Body of pancreas (tissue), 4 donors: Measurements from ENCODE around the gene CENPQ. TPM values are rescaled to one million over a fixed set of nuclear protein-coding genes. Genes with fewer than 3 reads are reported as not detected.
A peak's percentile ranks its signal among the peaks of the same experiment; 100 is the strongest.

ENCODE experiments used
- ATAC-seq: fragments of 150-250 bp; one replicate; pipeline ENCODE4 v1.9.1; 2016
- DNase-seq, 4 donors: peaks; one replicate each; pipeline ENCODE4 v3.0.0-alpha.2; 2019
- H3K27ac ChIP-seq, 4 donors: fragments of 200-600 bp; sonication (generic); 1 replicate in 3 of 4; 2 replicates in 1 of 4; pipeline versions ENCODE4 v1.5.1 to v1.6.1; 2016 to 2019; ENCODE audit warnings: mild to moderate bottlenecking in 1 of 4, mixed read lengths in 1 of 4, moderate library complexity in 1 of 4
- H3K27me3 ChIP-seq, 2 donors: fragments of 200-600 bp; sonication (generic); one replicate each; pipeline ENCODE4 v1.6.0; 2016; ENCODE audit warnings: mild to moderate bottlenecking in 1 of 2
- H3K36me3 ChIP-seq, 2 donors: fragments of 200-600 bp; sonication (generic); replicated peaks in 1 of 2; 2 replicates each; pipeline ENCODE4 v1.5.1; 2016; ENCODE audit warnings: low read depth in 2 of 2; ENCODE audit not compliant: insufficient read depth in 1 of 2
- H3K4me1 ChIP-seq: fragments of 200-600 bp; sonication (generic); one replicate; pipeline ENCODE4 v1.6.0; 2016
- H3K4me3 ChIP-seq, 2 donors: fragments of 200-600 bp; sonication (generic); 1 replicate in 1 of 2; 2 replicates in 1 of 2; pipeline ENCODE4 v1.5.1; 2016 to 2019
- H3K9me3 ChIP-seq, 3 donors: fragments of 200-600 bp; sonication (generic); 1 replicate in 2 of 3; 2 replicates in 1 of 3; pipeline ENCODE4 v1.5.1; 2016
- CTCF ChIP-seq, 7 experiments: fragments of 450-650 bp in 4 of 7; fragments of 200-600 bp in 3 of 7; sonication (generic) in 3 of 7; IDR thresholded peaks; one replicate each; pipeline ENCODE4 v1.5.1; 2016 to 2019; ENCODE audit warnings: antibody characterized with exemption in 7 of 7
- POLR2A ChIP-seq, 3 donors: fragments of 450-650 bp; IDR thresholded peaks; one replicate each; pipeline ENCODE4 v1.6.1; 2016; ENCODE audit warnings: antibody characterized with exemption in 3 of 3, mild to moderate bottlenecking in 2 of 3
- WGBS, 2 donors: methylation state at CpG; one replicate each; pipeline ENCODE4 v1.1.5; 2017; 5-methylcytosine and 5-hydroxymethylcytosine counted together
- intact Hi-C: fragments of 100-400 bp; cut with DNase I; formaldehyde crosslinking; loops from one replicate; pipeline ENCODE4 v1.15.1; 2023
- total RNA-seq, 2 donors: library from RNA; depleted of rRNA; stranded (reverse); fragments of >200 nt; gene quantifications; one replicate each; pipeline ENCODE4 v1.1.0, GENCODE V29; 2016

CENPQ gene
- 1 to 10 TPM in 1 of 2 donors, under 1 TPM in 1; 0.66 to 1.8 TPM for total RNA-seq

DNA sequence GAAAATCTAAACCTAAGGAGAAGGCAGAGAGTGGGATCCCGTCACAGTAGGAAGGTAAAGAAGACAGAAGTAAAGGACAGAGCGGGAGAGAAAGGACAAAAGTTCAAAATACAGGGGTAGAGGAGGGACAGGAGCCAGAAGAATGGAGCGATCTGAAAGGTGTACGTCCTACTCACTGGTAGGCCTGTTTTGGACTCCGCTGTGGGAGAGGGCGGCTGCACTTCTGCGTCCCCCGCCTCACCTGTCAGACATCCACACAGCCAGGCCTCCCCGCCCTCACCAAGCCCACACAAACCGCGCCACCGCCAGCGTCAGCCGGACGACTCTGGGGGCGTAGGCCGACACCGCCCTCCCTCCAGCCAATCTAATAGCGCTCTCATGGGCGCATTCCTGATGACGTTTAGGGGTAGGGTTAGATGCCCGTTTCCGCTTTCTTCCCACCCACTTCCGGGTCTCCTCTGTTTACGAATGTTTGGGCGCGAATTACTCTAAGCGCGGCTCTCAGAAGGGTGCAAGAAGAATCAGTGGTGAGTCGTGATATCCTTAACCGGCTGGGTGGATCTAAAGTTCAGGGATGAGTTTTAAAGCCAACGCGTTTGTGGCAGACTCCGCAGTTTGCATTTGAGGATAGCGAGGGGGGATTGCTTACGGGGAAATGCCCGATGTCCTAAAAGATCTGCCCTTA is at the start of gene CENPQ, which contains the start of gene MMUT:
Gene CENPQ (plus strand): TSS at position 444 of the 685 bp plus-strand sequence. CDS start 6,807 bp downstream, outside the sequence.
Gene MMUT (minus strand): TSS at position 327 of the 685 bp plus-strand sequence. CDS start 3,787 bp downstream, outside the sequence.
- TF ChIP-seq POLR2A (IDR thresholded peaks at IDR 0.05) (peak; percentile 72 to 96 (median 95)), CTCF (IDR thresholded peaks at IDR 0.05) (peak in 2 of 7 experiments; percentile 0 to 19)
- Histone ChIP-seq H3K4me1 (peaks cover 27% of the 10 kb centered on the region), H3K9me3 (no peaks in the 10 kb centered on the region), H3K36me3 (peaks cover 0 to 4% of the 10 kb centered on the region in 2 donors), H3K27me3 (no peaks in the 10 kb centered on the region), H3K4me3 (peak within 1 kb of the TSS; percentile 53 to 57), H3K27ac (peak within 1 kb of the TSS; percentile 70 to 92 (median 88))
- 0% methylated on average over 31 to 37 of the region's 37 CpGs for WGBS, 2 donors
- ATAC-seq = peak; percentile 100
- peak; percentile 93 to 97 (median 94) for DNase-seq
- intact Hi-C loops = no loop called here

- Histone ChIP-seq H3K9me3 (no peaks in the 10 kb centered on the region), H3K36me3 (no peaks in the 10 kb centered on the region), H3K4me3 (no peak overlapping the region), H3K27me3 (no peaks in the 10 kb centered on the region), H3K4me1 (no peaks in the 10 kb centered on the region), H3K27ac (no peak overlapping the region)
- 40 to 52% methylated on average over 1 of the region's 1 CpG for WGBS, 2 donors
- TF ChIP-seq CTCF (IDR thresholded peaks at IDR 0.05) = no peak
- no peak for TF ChIP-seq POLR2A (IDR thresholded peaks at IDR 0.05)
- intact Hi-C loops = no loop called here
- no peak for DNase-seq
- no peak for ATAC-seq
Observed at GRCh38 chr6:49415358-49415757, 47.8 kb upstream of the CENPQ start.

DNA sequence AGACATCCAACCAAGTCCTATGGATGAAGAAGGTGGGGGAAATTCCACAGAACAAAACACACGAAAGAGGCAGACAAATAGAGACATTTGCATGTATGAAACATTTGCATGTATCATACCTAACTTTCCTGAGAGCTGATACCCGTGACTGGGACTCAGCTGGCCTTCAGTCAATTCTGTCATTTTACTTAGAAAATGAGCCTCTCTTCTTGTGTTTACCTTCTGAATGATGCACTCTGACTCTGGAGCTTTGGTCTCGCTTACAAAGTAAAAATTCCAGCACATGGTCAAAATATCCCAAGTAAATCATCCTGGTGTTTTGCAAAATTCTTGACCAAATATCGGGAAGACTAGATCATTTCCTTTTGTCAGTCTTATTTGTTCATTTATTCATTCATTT is 47.0 kb upstream of the CENPQ start:
- TF ChIP-seq POLR2A (IDR thresholded peaks at IDR 0.05) (no peak), CTCF (IDR thresholded peaks at IDR 0.05) (no peak)
- H3K27ac ChIP-seq = no peak overlapping the region
- H3K9me3 ChIP-seq = no peaks in the 10 kb centered on the region
- H3K4me3 ChIP-seq = no peak overlapping the region
- no peaks in the 10 kb centered on the region for H3K27me3 ChIP-seq
- DNase-seq = no peak
- intact Hi-C loops = no loop called here
- no peak for ATAC-seq
- no peaks in the 10 kb centered on the region for H3K36me3 ChIP-seq
- 56 to 70% methylated on average over 4 of the region's 4 CpGs for WGBS, 2 donors
- no peaks in the 10 kb centered on the region for H3K4me1 ChIP-seq

DNA sequence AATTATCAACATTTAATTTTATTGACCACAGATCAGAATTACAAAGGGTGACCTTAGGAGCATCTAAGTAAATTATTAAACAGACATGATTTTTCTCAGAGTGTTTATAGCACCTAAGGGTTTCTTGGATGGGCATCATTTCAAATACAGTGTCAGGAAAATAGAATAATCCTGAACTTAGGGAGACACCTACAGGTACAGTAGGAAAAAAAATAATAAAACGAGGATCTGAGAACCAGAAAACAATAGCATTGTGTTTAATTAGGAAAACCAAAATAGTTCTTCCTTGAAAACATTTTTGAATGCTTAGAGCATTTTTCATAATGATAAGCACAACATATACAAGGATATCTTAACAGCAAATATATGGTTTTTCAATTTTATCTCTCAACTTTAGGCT is 39.4 kb upstream of the CENPQ start:
- no peak for TF ChIP-seq POLR2A (IDR thresholded peaks at IDR 0.05)
- peak in 4 of 7 experiments; percentile 10 to 30 (median 24) for TF ChIP-seq CTCF (IDR thresholded peaks at IDR 0.05)
- intact Hi-C loops = no loop called here
- H3K27ac ChIP-seq = no peak overlapping the region
- no peaks in the 10 kb centered on the region for H3K36me3 ChIP-seq
- ATAC-seq = no peak
- no peak overlapping the region for H3K4me3 ChIP-seq
- no peaks in the 10 kb centered on the region for H3K9me3 ChIP-seq
- no peak for DNase-seq
- H3K4me1 ChIP-seq = no peaks in the 10 kb centered on the region
- 14 to 31% methylated on average over 1 of the region's 1 CpG for WGBS, 2 donors
- H3K27me3 ChIP-seq = no peaks in the 10 kb centered on the region

GRCh38 chr6:49430187-49430586 is 33.0 kb upstream of the CENPQ start:
- ATAC-seq = no peak
- Histone ChIP-seq H3K27me3 (no peaks in the 10 kb centered on the region), H3K9me3 (no peaks in the 10 kb centered on the region), H3K36me3 (peaks cover 0 to 20% of the 10 kb centered on the region in 2 donors), H3K4me3 (no peak overlapping the region), H3K27ac (no peak overlapping the region), H3K4me1 (no peaks in the 10 kb centered on the region)
- DNase-seq = no peak
- no peak for TF ChIP-seq CTCF (IDR thresholded peaks at IDR 0.05)
- TF ChIP-seq POLR2A (IDR thresholded peaks at IDR 0.05) = no peak
- intact Hi-C loops = no loop called here
- WGBS, 2 donors = 54 to 93% methylated on average over 2 of the region's 2 CpGs
